MCF 10A (cell line): Measurements from ENCODE around the gene SMYD3. TPM values are rescaled to one million over a fixed set of nuclear protein-coding genes. Genes with fewer than 3 reads are reported as not detected.

Experiments used
- BruUV-seq: library from RNA; stranded (reverse); fragments of 400-500 nt; replicated peaks from 2 replicates; lab custom pipeline; 2021; lab: Mats Ljungman, UMichigan
- CTCF ChIA-PET: fragments of 300-600 bp; sonication (Branson Sonifier 250); formaldehyde crosslinking; extraction: SDS; loops from one replicate; lab custom pipeline; 2021; ENCODE audit warnings: antibody characterized with exemption, inconsistent platforms; lab: Yijun Ruan, JAX
- POLR2A ChIA-PET: fragments of 300-600, 350-650 bp; sonication (Branson Sonifier 250); formaldehyde crosslinking; extraction: SDS; loops from one replicate; lab custom pipeline; 2020; ENCODE audit warnings: antibody characterized with exemption, inconsistent platforms; lab: Yijun Ruan, JAX
- DNase-seq: peaks from one replicate; pipeline ENCODE4 v3.0.0-alpha.2; 2018; ENCODE audit not compliant: unreplicated experiment
- H3K27ac Mint-ChIP-seq: one replicate; pipeline ENCODE4 v1.8.0; 2022; ENCODE audit warnings: mild to moderate bottlenecking, low read depth, mixed read lengths; ENCODE audit not compliant: unreplicated experiment
- H3K27me3 Mint-ChIP-seq: one replicate; pipeline ENCODE4 v1.8.0; 2022; ENCODE audit warnings: mixed read lengths; ENCODE audit not compliant: insufficient read depth, unreplicated experiment
- H3K36me3 Mint-ChIP-seq: one replicate; pipeline ENCODE4 v1.8.0; 2022; ENCODE audit warnings: mild to moderate bottlenecking, moderate library complexity, mixed read lengths; ENCODE audit not compliant: insufficient read depth, unreplicated experiment
- H3K4me1 Mint-ChIP-seq: one replicate; pipeline ENCODE4 v1.8.0; 2022; ENCODE audit warnings: mixed read lengths; ENCODE audit not compliant: insufficient read depth, unreplicated experiment
- H3K4me3 Mint-ChIP-seq: one replicate; pipeline ENCODE4 v1.8.0; 2022; ENCODE audit warnings: mild to moderate bottlenecking, moderate library complexity, mixed read lengths; ENCODE audit not compliant: unreplicated experiment
- H3K9me3 Mint-ChIP-seq: one replicate; pipeline ENCODE4 v1.8.0; 2022; ENCODE audit warnings: mixed read lengths; ENCODE audit not compliant: unreplicated experiment
- CTCF ChIP-seq: fragments of 200-600 bp; IDR thresholded peaks from one replicate; pipeline ENCODE4 v1.8.0; 2022; ENCODE audit warnings: antibody characterized with exemption, mild to moderate bottlenecking; ENCODE audit not compliant: unreplicated experiment
- intact Hi-C: fragments of 100-400 bp; cut with micrococcal nuclease; formaldehyde crosslinking; loops from 2 replicates; pipeline ENCODE4 v1.14.1; 2022
- total RNA-seq: library from RNA; stranded (reverse); gene quantifications from 2 replicates; pipeline ENCODE4 v1.2.3, GENCODE V29; 2022

SMYD3 gene
- total RNA-seq, 1 experiment from 2014 or later = 26.9 TPM

- no peak for DNase-seq
- H3K4me1 Mint-ChIP-seq = peaks cover 21% of the 10 kb centered on the region
- intact Hi-C loops = loop anchor here (5.0 kb wide), 1 partner anchor 267 kb away; no protein-coding TSS in a partner anchor
- no peak for TF ChIP-seq CTCF
- no peaks in the 10 kb centered on the region for H3K9me3 Mint-ChIP-seq
- ChIA-PET POLR2A (no interaction called here), CTCF (interaction anchor here (0.8 kb wide), 1 partner anchor 508 kb away, joined by 4 read pairs; no protein-coding TSS in a partner anchor)
- no peaks in the 10 kb centered on the region for H3K27me3 Mint-ChIP-seq
- BruUV-seq = no TSS peak
- H3K27ac Mint-ChIP-seq = no peak overlapping the region
- H3K4me3 Mint-ChIP-seq = no peak overlapping the region
- H3K36me3 Mint-ChIP-seq = no peaks in the 10 kb centered on the region
Measured at GRCh38 chr1:245984390-245985155, 522.5 kb downstream of the SMYD3 start.

- intact Hi-C loops = no loop called here
- no peaks in the 10 kb centered on the region for H3K36me3 Mint-ChIP-seq
- no TSS peak for BruUV-seq
- no peaks in the 10 kb centered on the region for H3K27me3 Mint-ChIP-seq
- no peak overlapping the region for H3K4me3 Mint-ChIP-seq
- ChIA-PET POLR2A (no interaction called here), CTCF (interaction anchor here (0.5 to 1.4 kb wide), 7 partner anchors 12 to 941 kb away, joined by 3 to 5 read pairs (median 3); no protein-coding TSS in a partner anchor)
- DNase-seq = no peak
- no peaks in the 10 kb centered on the region for H3K9me3 Mint-ChIP-seq
- no peak overlapping the region for H3K27ac Mint-ChIP-seq
- TF ChIP-seq CTCF = no peak
- peaks cover 21% of the 10 kb centered on the region for H3K4me1 Mint-ChIP-seq
Measured at GRCh38 chr1:245983294-245983967, 523.6 kb downstream of the SMYD3 start.

GRCh38 chr1:245979589-245979988 lies 527.5 kb downstream of the SMYD3 start:
- H3K27ac Mint-ChIP-seq = no peak overlapping the region
- ChIA-PET CTCF (interaction anchor here (0.6 to 2.7 kb wide), 5 partner anchors 22 to 826 kb away, joined by 3 to 9 read pairs (median 3); no protein-coding TSS in a partner anchor), POLR2A (interaction anchor here (0.5 to 0.7 kb wide), 2 partner anchors 25 to 656 kb away, joined by 3 to 4 read pairs; no protein-coding TSS in a partner anchor)
- intact Hi-C loops = no loop called here
- H3K9me3 Mint-ChIP-seq = no peaks in the 10 kb centered on the region
- H3K4me3 Mint-ChIP-seq = no peak overlapping the region
- BruUV-seq = no TSS peak
- no peaks in the 10 kb centered on the region for H3K27me3 Mint-ChIP-seq
- TF ChIP-seq CTCF = no peak
- DNase-seq = no peak
- H3K36me3 Mint-ChIP-seq = no peaks in the 10 kb centered on the region
- H3K4me1 Mint-ChIP-seq = no peaks in the 10 kb centered on the region

GRCh38 chr1:245978915-245979314 lies 528.2 kb downstream of the SMYD3 start:
- intact Hi-C loops = no loop called here
- ChIA-PET CTCF (interaction anchor here (0.6 to 2.7 kb wide), 4 partner anchors 23 to 826 kb away, joined by 3 to 9 read pairs (median 3); no protein-coding TSS in a partner anchor), POLR2A (interaction anchor here (0.5 to 0.7 kb wide), 2 partner anchors 24 to 655 kb away, joined by 3 to 4 read pairs; no protein-coding TSS in a partner anchor)
- no peak overlapping the region for H3K4me3 Mint-ChIP-seq
- H3K27ac Mint-ChIP-seq = no peak overlapping the region
- DNase-seq = no peak
- no peaks in the 10 kb centered on the region for H3K36me3 Mint-ChIP-seq
- H3K27me3 Mint-ChIP-seq = no peaks in the 10 kb centered on the region
- H3K4me1 Mint-ChIP-seq = no peaks in the 10 kb centered on the region
- no TSS peak for BruUV-seq
- no peaks in the 10 kb centered on the region for H3K9me3 Mint-ChIP-seq
- no peak for TF ChIP-seq CTCF
